Muscle of back (tissue), 11 donors: ENCODE measurements around the gene SPINK13. TPM values are rescaled to one million over a fixed set of nuclear protein-coding genes. Genes with fewer than 3 reads are reported as not detected.
"Not testable (repeated sequence)": the region's sequence is repeated elsewhere in the genome, so short reads cannot be mapped to it uniquely, and the experiment has no call there.

ENCODE experiments used
- DNase-seq, 3 donors: peaks; one replicate each; pipeline versions ENCODE4 v3.0.0 to v3.0.0-alpha.2; 2013
- polyA plus RNA-seq, 10 donors: library from polyadenylated mRNA; unstranded; fragments of 120-200 nt; gene quantifications; one replicate each; pipeline ENCODE4 v1.2.1, GENCODE V29; 2013; ENCODE audit not compliant: insufficient read length in 10 of 10

SPINK13 gene
- polyA plus RNA-seq, 10 donors: 0.23 to 0.69 (median 0.47) TPM; not detected in 5

GRCh38 chr5:148312153-148312552, 43.6 kb downstream of the SPINK13 start, which contains the start of gene SPINK7:
Gene SPINK7, plus strand, starts transcription at chr5:148312423. Its CDS starts 61 bp downstream, at chr5:148312484.
- no peak for DNase-seq

- DNase-seq: no peak
These were observed 45.6 kb downstream of the SPINK13 start for GRCh38 chr5:148314187-148314586.

GRCh38 chr5:148314731-148315130, 46.1 kb downstream of the SPINK13 start:
- no peak for DNase-seq

- not testable (repeated sequence) for DNase-seq
These were observed 51.7 kb downstream of the SPINK13 start for GRCh38 chr5:148320011-148320963.

- no peak for DNase-seq
These were observed 64.8 kb downstream of the SPINK13 start for GRCh38 chr5:148333262-148333849.

GRCh38 chr5:148335259-148335658, 66.7 kb downstream of the SPINK13 start, which contains the start of gene SPINK9:
Gene SPINK9, plus strand, starts transcription at chr5:148335559. Its CDS starts 55 bp downstream, at chr5:148335614.
- no peak for DNase-seq

Other genes starting within 250 kb of the SPINK13 start
- 1 to 10 TPM in 1 of 10 donors, under 1 TPM in 7, not detected in 2; 0.07 to 4.0 (median 0.24) TPM for gene SPINK5, start 204.8 kb upstream of the SPINK13 start, polyA plus RNA-seq
- gene SPINK14, start 100.2 kb upstream of the SPINK13 start, polyA plus RNA-seq: not detected
- not detected for gene SPINK6, start 65.8 kb upstream of the SPINK13 start, polyA plus RNA-seq
- gene MARCOL, start 30.3 kb upstream of the SPINK13 start, polyA plus RNA-seq: not detected
- gene SPINK7, start 43.6 kb downstream of the SPINK13 start, polyA plus RNA-seq: under 1 TPM in 1 of 10 donors, not detected in 9; 0.38 TPM
- gene SPINK9, start 66.8 kb downstream of the SPINK13 start, polyA plus RNA-seq: under 1 TPM in 3 of 10 donors, not detected in 7; 0.33 to 0.62 (median 0.53) TPM
- gene FBXO38, start 115.2 kb downstream of the SPINK13 start, polyA plus RNA-seq: 10 to 100 TPM; 19.7 to 32.4 (median 25.9) TPM